VCaP (cell line): ENCODE results near the gene KCNK4.
A peak's percentile ranks its signal among the peaks of the same experiment; 100 is the strongest.

Experiments used
- H3K27ac ChIP-seq: fragments of 450-650 bp; 2 replicates; pipeline ENCODE4 v1.5.1; 2017
- CTCF ChIP-seq: fragments of 450-650 bp; conservative IDR thresholded peaks from 2 replicates; pipeline ENCODE4 v1.5.1; 2017; ENCODE audit warnings: mild to moderate bottlenecking, moderate library complexity

KCNK4 gene

GRCh38 chr11:64305075-64305690, 14.1 kb downstream of the KCNK4 start, which contains the start of gene ESRRA:
Gene ESRRA, plus strand, starts transcription at chr11:64305524. Its CDS starts 1,656 bp downstream, at chr11:64307180.
- TF ChIP-seq CTCF = no peak
- H3K27ac ChIP-seq = peak within 1 kb of the TSS; percentile 95

GRCh38 chr11:64305691-64306562, 14.8 kb downstream of the KCNK4 start:
- peak; percentile 96 for TF ChIP-seq CTCF
- H3K27ac ChIP-seq = peak overlapping the region; percentile 95

- peak overlapping the region; percentile 95 for H3K27ac ChIP-seq
- no peak for TF ChIP-seq CTCF
Measured at GRCh38 chr11:64306563-64306875, 15.4 kb downstream of the KCNK4 start.

GRCh38 chr11:64306876-64307622, 15.9 kb downstream of the KCNK4 start:
- peak overlapping the region; percentile 95 for H3K27ac ChIP-seq
- TF ChIP-seq CTCF = no peak

- peak overlapping the region; percentile 95 for H3K27ac ChIP-seq
Measured at GRCh38 chr11:64307795-64308194, 16.7 kb downstream of the KCNK4 start.

GRCh38 chr11:64312947-64313346, 21.8 kb downstream of the KCNK4 start:
- TF ChIP-seq CTCF = no peak
- H3K27ac ChIP-seq = peak overlapping the region; percentile 100

GRCh38 chr11:64313491-64314145, 22.5 kb downstream of the KCNK4 start:
- no peak for TF ChIP-seq CTCF
- H3K27ac ChIP-seq = peak overlapping the region; percentile 100
